Peyer's patch (tissue), 4 donors: ENCODE results near the gene TMEM258. TPM values are rescaled to one million over a fixed set of nuclear protein-coding genes. Genes with fewer than 3 reads are reported as not detected.

Experiments used
- DNase-seq, 3 donors: peaks; one replicate each; pipeline ENCODE4 v3.0.0-alpha.2; 2017 to 2019
- H3K27ac ChIP-seq, 4 donors: fragments of 200-600 bp; sonication (generic); one replicate each; pipeline ENCODE4 v1.5.1; 2016 to 2019
- H3K27me3 ChIP-seq, 2 donors: fragments of 200-600 bp; sonication (generic); one replicate each; pipeline ENCODE4 v1.5.1; 2019
- H3K36me3 ChIP-seq, 3 donors: fragments of 200-600 bp; sonication (generic); one replicate each; pipeline ENCODE4 v1.5.1; 2016 to 2019
- H3K4me1 ChIP-seq, 4 donors: fragments of 200-600 bp; sonication (generic); one replicate each; pipeline ENCODE4 v1.5.1; 2016 to 2019
- H3K4me3 ChIP-seq, 4 donors: fragments of 200-600 bp; sonication (generic); 1 replicate in 3 of 4; 2 replicates in 1 of 4; pipeline ENCODE4 v1.5.1; 2016 to 2019; ENCODE audit warnings: mild to moderate bottlenecking in 1 of 4
- H3K9me3 ChIP-seq, 4 donors: fragments of 200-600 bp; sonication (generic); one replicate each; pipeline ENCODE4 v1.5.1; 2016 to 2019; ENCODE audit warnings: mild to moderate bottlenecking in 1 of 4
- CTCF ChIP-seq, 6 experiments: fragments of 450-650 bp in 4 of 6; fragments of 200-600 bp in 2 of 6; sonication (generic) in 1 of 6; IDR thresholded peaks; one replicate each; pipeline ENCODE4 v1.5.1; 2017 to 2019; ENCODE audit warnings: antibody characterized with exemption in 6 of 6, mild to moderate bottlenecking in 3 of 6, moderate library complexity in 1 of 6
- POLR2A ChIP-seq, 2 donors: fragments of 450-650 bp; IDR thresholded peaks; one replicate each; pipeline ENCODE4 v1.5.1; 2017; ENCODE audit warnings: antibody characterized with exemption in 2 of 2, mild to moderate bottlenecking in 2 of 2, moderate library complexity in 2 of 2
- total RNA-seq, 4 donors: library from RNA; depleted of rRNA; stranded (reverse); fragments of >200 nt; gene quantifications; one replicate each; pipeline ENCODE4 v1.1.0, GENCODE V29; 2016

TMEM258 gene
- total RNA-seq, 4 donors from 2014 or later, result 28.7 to 34.7 (median 34.5) TPM; not detected in 1

GRCh38 chr11:61805146-61805545 is 12.7 kb upstream of the TMEM258 start:
- Histone ChIP-seq H3K27ac (no peak overlapping the region), H3K36me3 (peaks cover 0 to 23% (median 0%) of the 10 kb centered on the region in 3 donors), H3K4me3 (no peak overlapping the region), H3K27me3 (no peaks in the 10 kb centered on the region), H3K9me3 (no peaks in the 10 kb centered on the region), H3K4me1 (no peaks in the 10 kb centered on the region)
- TF ChIP-seq POLR2A (IDR thresholded peaks at IDR 0.05) (no peak), CTCF (IDR thresholded peaks at IDR 0.05) (no peak)
- no peak for DNase-seq

DNA sequence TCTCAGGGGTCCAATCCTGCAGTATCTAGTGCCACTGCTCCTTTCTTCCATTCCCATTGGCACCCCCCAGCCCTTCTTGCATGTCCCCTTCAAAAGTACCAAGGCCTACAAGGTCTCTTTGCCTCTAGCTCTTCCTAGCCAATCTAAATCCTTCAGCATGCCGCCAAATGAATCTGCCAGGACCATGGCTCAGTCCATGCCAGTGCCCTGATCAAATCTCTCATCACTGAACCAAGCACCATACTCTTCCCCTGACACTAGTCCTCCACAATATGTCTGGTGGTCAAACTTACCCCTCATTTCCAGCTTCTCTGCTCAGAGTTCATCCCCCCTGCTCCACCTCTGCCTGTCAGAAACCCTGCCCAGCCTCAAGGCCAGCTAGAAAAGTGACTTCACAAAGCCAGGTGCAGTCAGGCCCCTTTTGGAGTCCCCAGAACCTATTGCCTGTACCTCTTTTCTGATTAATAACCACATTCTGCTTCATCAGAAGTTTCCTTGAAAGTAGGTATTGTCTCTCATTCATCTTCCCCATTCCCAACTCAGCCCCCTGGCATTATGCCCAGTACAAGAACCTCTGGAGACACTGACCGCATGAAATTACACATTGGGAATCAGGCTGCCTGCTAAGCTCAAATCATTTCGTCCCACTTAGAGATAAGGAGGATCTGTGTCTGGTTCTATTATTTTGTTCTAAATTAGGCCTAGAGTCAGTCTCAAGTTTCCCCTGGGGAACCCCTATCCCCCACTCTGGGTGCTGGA is 11.7 kb upstream of the TMEM258 start:
- no peaks in the 10 kb centered on the region for H3K9me3 ChIP-seq
- no peak overlapping the region for H3K4me3 ChIP-seq
- no peaks in the 10 kb centered on the region for H3K27me3 ChIP-seq
- H3K36me3 ChIP-seq, result peaks cover 0 to 23% (median 0%) of the 10 kb centered on the region in 3 donors
- DNase-seq, result no peak
- H3K27ac ChIP-seq, result no peak overlapping the region
- TF ChIP-seq POLR2A (IDR thresholded peaks at IDR 0.05), result no peak
- no peak for TF ChIP-seq CTCF (IDR thresholded peaks at IDR 0.05)
- no peaks in the 10 kb centered on the region for H3K4me1 ChIP-seq

DNA sequence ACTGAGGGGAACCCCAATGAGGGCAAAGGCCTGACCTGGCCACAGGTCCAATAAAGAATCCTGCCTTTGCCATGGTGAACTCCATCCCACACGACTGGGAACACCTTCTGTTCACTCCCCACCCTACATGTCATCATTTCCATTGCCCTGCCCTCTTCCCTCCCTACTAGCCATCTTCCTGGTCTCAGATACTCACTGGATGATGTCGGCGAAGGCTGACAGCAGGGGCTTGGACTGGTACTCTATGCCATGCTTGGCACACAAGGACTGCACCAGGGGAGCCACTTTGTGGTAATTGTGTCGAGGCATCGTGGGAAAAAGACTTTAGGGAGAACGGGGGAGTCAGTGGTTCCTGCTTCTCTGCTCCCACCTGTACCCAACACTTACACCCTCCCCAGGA is 10.2 kb upstream of the TMEM258 start:
- Histone ChIP-seq H3K27me3 (no peaks in the 10 kb centered on the region), H3K4me3 (no peak overlapping the region), H3K36me3 (peaks cover 0 to 18% (median 0%) of the 10 kb centered on the region in 3 donors), H3K9me3 (no peaks in the 10 kb centered on the region), H3K4me1 (no peaks in the 10 kb centered on the region), H3K27ac (no peak overlapping the region)
- DNase-seq, result no peak
- TF ChIP-seq POLR2A (IDR thresholded peaks at IDR 0.05) (no peak), CTCF (IDR thresholded peaks at IDR 0.05) (no peak)

DNA sequence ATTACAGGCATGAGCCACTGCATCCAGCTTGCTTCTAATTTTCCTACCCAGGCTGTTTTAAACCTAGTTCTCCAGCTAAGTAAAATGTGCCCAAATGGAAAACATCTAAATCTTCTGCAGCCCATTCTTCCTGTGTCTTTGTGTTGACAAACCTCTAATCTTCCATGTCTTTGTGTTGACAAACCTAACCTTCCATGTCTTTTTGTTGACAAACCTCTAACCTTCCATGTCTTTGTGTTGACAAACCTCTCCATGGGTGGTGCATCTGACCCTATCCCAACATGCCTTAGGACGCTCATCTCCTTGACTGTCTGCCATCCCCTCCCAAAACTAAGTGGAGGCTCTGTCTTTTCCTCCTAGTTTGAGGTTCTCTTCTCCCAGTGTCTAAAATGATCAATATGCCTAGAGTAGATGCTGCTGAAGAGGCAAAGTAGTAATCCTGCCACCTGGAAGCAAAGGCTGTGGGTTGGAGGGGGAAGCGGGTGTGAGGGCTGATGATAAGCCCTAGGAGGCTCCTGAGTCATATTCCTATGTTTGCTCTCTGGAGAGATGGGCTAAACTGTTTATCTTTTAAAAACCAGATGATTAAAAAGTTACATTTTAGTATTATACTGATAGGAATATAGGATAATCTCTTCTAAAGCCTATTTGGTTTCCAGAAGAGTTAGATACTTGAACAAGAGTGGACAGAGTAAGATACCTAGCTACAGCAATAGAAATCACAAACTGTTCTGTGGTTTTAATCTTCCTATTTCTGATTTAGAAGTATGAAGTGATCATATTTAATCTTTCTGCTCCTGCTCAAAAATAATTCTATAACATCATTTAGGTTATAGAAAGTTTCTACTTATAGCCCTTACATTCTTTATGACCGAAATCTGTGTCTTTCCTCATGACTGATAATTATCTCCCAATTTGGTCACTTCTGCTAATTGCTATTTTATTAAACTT is 8.2 kb upstream of the TMEM258 start:
- Histone ChIP-seq H3K27me3 (no peaks in the 10 kb centered on the region), H3K36me3 (peaks cover 0 to 18% (median 0%) of the 10 kb centered on the region in 3 donors), H3K27ac (no peak overlapping the region), H3K9me3 (no peaks in the 10 kb centered on the region), H3K4me3 (no peak overlapping the region), H3K4me1 (no peaks in the 10 kb centered on the region)
- no peak for TF ChIP-seq CTCF (IDR thresholded peaks at IDR 0.05)
- no peak for TF ChIP-seq POLR2A (IDR thresholded peaks at IDR 0.05)
- no peak for DNase-seq

GRCh38 chr11:61799665-61800284 is 7.4 kb upstream of the TMEM258 start:
- no peak for TF ChIP-seq CTCF (IDR thresholded peaks at IDR 0.05)
- no peak for TF ChIP-seq POLR2A (IDR thresholded peaks at IDR 0.05)
- H3K36me3 ChIP-seq, result peaks cover 0 to 18% (median 0%) of the 10 kb centered on the region in 3 donors
- H3K4me1 ChIP-seq, result no peaks in the 10 kb centered on the region
- H3K4me3 ChIP-seq, result no peak overlapping the region
- no peaks in the 10 kb centered on the region for H3K27me3 ChIP-seq
- H3K27ac ChIP-seq, result no peak overlapping the region
- no peak for DNase-seq
- H3K9me3 ChIP-seq, result no peaks in the 10 kb centered on the region
